GM12878 (cell line): Measurements from ENCODE around the gene TESMIN.

Experiments used
- CHD1 ChIP-seq: IDR thresholded peaks from 2 replicates; pipeline ENCODE4 v1.6.1; 2012; ENCODE audit warnings: low read depth, low read length, improper control_type of control experiment
- RAD21 ChIP-seq: IDR thresholded peaks from 2 replicates; pipeline ENCODE4 v1.6.1; 2011; ENCODE audit warnings: mild to moderate bottlenecking, low read depth, low read length, moderate library complexity; ENCODE audit not compliant: insufficient read depth
- RFX5 ChIP-seq: IDR thresholded peaks from 2 replicates; pipeline ENCODE4 v1.6.1; 2011; ENCODE audit warnings: low read depth, low read length, improper control_type of control experiment
- ZZZ3 ChIP-seq: IDR thresholded peaks from 2 replicates; pipeline ENCODE4 v1.6.1; 2011; ENCODE audit warnings: low read depth; ENCODE audit not compliant: control insufficient read depth, insufficient read length

DNA sequence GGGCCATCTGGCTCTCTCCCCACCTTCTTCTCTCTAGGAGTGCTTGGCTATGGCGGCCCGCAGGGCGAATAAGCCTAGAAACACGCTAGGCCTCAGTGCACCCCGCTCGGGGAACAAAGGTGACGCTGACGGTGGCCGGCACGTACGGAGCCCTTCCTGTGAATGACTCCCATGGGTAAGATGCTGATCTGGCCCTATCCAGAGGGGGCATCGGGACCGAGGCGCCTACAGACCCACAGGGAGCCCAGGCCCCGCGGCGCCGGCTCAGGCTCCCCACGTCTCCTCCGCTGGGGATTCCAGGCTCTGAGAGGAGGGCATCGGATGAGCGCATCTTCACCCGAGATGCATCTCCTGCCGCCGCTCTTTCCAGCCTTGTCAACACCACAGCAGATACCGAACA is 31.4 kb upstream of the TESMIN start:
- no peak for TF ChIP-seq CHD1
- no peak for TF ChIP-seq ZZZ3
- TF ChIP-seq RAD21: no peak
- no peak for TF ChIP-seq RFX5
